KMS-11 (cell line): ENCODE data around the gene ANKRD6.

Source experiments
- H2AFZ ChIP-seq: fragments of 200-600 bp; sonication (generic); 2 replicates; pipeline ENCODE4 v1.6.1; 2016; ENCODE audit warnings: antibody characterized with exemption, mixed run types, low read depth
- H3K27ac ChIP-seq: fragments of 200-600 bp; sonication (generic); 2 replicates; pipeline ENCODE4 v1.6.1; 2016; ENCODE audit warnings: mild to moderate bottlenecking, mixed run types
- H3K27me3 ChIP-seq: fragments of 200-600 bp; sonication (generic); 2 replicates; pipeline ENCODE4 v1.6.1; 2017; ENCODE audit warnings: mild to moderate bottlenecking, low read depth, mixed run types, moderate library complexity; ENCODE audit not compliant: insufficient read depth
- H3K36me3 ChIP-seq: fragments of 200-600 bp; sonication (generic); 2 replicates; pipeline ENCODE4 v1.6.1; 2017; ENCODE audit warnings: mild to moderate bottlenecking, mixed run types; ENCODE audit not compliant: insufficient read depth
- H3K4me1 ChIP-seq: fragments of 200-600 bp; sonication (generic); 2 replicates; pipeline ENCODE4 v1.6.1; 2016; ENCODE audit warnings: mild to moderate bottlenecking, low read depth, mixed run types; ENCODE audit not compliant: poor library complexity, severe bottlenecking
- H3K4me2 ChIP-seq: fragments of 200-600 bp; sonication (generic); 2 replicates; pipeline ENCODE4 v1.7.0; 2016; ENCODE audit warnings: mild to moderate bottlenecking, mixed run types
- H3K4me3 ChIP-seq: fragments of 200-600 bp; sonication (generic); IDR thresholded peaks from 2 replicates; pipeline ENCODE4 v1.6.1; 2017; ENCODE audit warnings: low read depth, low read length, mixed read lengths; ENCODE audit not compliant: insufficient read depth
- H3K79me2 ChIP-seq: fragments of 200-600 bp; sonication (generic); 2 replicates; pipeline ENCODE4 v1.6.1; 2016; ENCODE audit warnings: low read depth, mixed run types; ENCODE audit not compliant: insufficient read depth
- H3K9ac ChIP-seq: fragments of 200-600 bp; sonication (generic); 2 replicates; pipeline ENCODE4 v1.6.1; 2016; ENCODE audit warnings: mild to moderate bottlenecking, mixed run types
- H4K20me1 ChIP-seq: fragments of 200-600 bp; sonication (generic); 2 replicates; pipeline ENCODE4 v1.6.1; 2016; ENCODE audit warnings: mild to moderate bottlenecking, mixed run types; ENCODE audit not compliant: insufficient read depth
- CTCF ChIP-seq: fragments of 200-600 bp; sonication (generic); conservative IDR thresholded peaks from 2 replicates; pipeline ENCODE4 v1.6.1; 2017; ENCODE audit warnings: low read depth, mild to moderate bottlenecking, antibody characterized with exemption, low read length, moderate library complexity, mixed read lengths

Gene ANKRD6

GRCh38 chr6:89539779-89540178 is 106.8 kb downstream of the ANKRD6 start:
- Histone ChIP-seq H3K4me1 (peaks cover under 1% of the 10 kb centered on the region), H3K27ac (no peak overlapping the region), H3K9ac (no peak overlapping the region), H2AFZ (no peak overlapping the region), H3K36me3 (no peaks in the 10 kb centered on the region), H3K79me2 (no peaks in the 10 kb centered on the region), H3K4me3 (no peak overlapping the region), H3K4me2 (no peak overlapping the region), H3K27me3 (no peaks in the 10 kb centered on the region), H4K20me1 (no peaks in the 10 kb centered on the region)
- no peak for TF ChIP-seq CTCF

DNA sequence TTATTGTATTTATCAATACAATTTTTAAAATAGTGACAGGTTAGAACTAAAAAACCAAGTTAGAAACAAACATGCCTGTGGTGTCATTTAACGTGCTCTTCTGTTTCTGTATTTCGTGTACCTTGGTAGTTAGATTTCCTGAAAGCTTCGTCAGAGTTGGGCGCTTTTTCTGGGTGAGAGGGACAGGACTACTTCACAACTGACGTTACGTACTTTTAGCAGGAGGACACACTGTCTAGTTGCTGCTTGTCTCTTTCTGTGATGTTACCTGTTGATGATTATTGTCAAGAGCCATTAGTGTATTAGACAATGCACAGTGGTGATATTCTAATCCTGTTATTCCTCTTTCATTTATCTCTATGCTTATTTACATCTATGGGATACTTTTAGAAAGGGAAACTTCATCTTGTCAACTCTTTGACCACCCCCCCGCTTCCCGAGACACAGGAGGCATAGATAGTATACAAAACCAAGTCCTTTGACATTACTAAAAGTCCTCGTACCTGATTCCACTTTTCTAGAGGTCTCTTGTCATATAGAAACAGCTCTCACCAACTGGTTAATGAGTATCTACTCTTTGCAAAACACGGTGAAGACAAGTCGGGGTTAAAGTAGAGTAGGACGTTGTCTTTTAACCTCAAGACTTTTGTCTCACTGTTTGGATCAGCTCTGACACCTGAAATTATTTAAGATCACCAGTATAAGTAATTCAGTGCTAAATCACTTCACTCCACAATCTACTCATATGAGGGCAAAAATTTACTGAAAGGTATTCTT is 109.3 kb downstream of the ANKRD6 start:
- Histone ChIP-seq H3K79me2 (no peaks in the 10 kb centered on the region), H3K4me1 (no peaks in the 10 kb centered on the region), H2AFZ (no peak overlapping the region), H3K36me3 (no peaks in the 10 kb centered on the region), H3K27ac (no peak overlapping the region), H4K20me1 (no peaks in the 10 kb centered on the region), H3K4me2 (no peak overlapping the region), H3K27me3 (no peaks in the 10 kb centered on the region), H3K4me3 (no peak overlapping the region), H3K9ac (no peak overlapping the region)
- TF ChIP-seq CTCF, result no peak

DNA sequence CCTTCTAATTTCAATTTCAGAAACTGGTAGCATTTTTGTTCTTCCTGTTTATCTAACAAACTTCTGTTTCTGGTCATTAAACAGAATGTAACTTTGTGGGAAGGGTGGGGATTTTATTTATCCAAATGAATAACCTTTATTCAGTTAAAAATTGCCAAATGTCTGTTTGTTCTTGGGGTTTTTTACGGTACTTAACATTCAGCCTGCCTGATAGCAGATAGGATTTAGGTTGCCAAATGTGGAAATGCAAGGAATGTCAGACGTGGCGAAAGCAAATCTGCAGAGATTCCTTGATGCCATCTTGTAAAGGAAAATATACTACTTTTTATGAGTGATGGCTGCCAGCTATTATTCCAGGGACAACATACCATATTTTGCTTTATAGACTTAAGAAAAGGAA is 109.9 kb downstream of the ANKRD6 start:
- H3K27me3 ChIP-seq, result no peaks in the 10 kb centered on the region
- H3K79me2 ChIP-seq, result no peaks in the 10 kb centered on the region
- H4K20me1 ChIP-seq, result no peaks in the 10 kb centered on the region
- H3K36me3 ChIP-seq, result no peaks in the 10 kb centered on the region
- H2AFZ ChIP-seq, result no peak overlapping the region
- no peak overlapping the region for H3K9ac ChIP-seq
- no peak overlapping the region for H3K4me3 ChIP-seq
- TF ChIP-seq CTCF, result no peak
- no peak overlapping the region for H3K27ac ChIP-seq
- no peak overlapping the region for H3K4me2 ChIP-seq
- no peaks in the 10 kb centered on the region for H3K4me1 ChIP-seq

- H3K4me1 ChIP-seq, result no peaks in the 10 kb centered on the region
Observed at GRCh38 chr6:89547281-89547680, 114.3 kb downstream of the ANKRD6 start.

More at GRCh38 chr6:89547281-89547680, 114.3 kb downstream of the ANKRD6 start:
- Histone ChIP-seq H3K27ac (no peak overlapping the region), H2AFZ (no peak overlapping the region), H3K4me2 (no peak overlapping the region), H3K9ac (no peak overlapping the region), H3K27me3 (no peaks in the 10 kb centered on the region), H3K79me2 (no peaks in the 10 kb centered on the region), H3K4me3 (no peak overlapping the region), H4K20me1 (no peaks in the 10 kb centered on the region), H3K36me3 (no peaks in the 10 kb centered on the region)
- TF ChIP-seq CTCF, result no peak
